Fibroblast of lung (primary cell): Measurements from ENCODE around the gene GLDN. TPM values are rescaled to one million over a fixed set of nuclear protein-coding genes. Genes with fewer than 3 reads are reported as not detected.

ENCODE experiments used
- DNase-seq, 2 donors: peaks; one replicate each; pipeline versions ENCODE4 v3.0.0 to v3.0.0-alpha.2; 2010; ENCODE audit warnings: low read depth in 2 of 2
- H2AFZ ChIP-seq: 2 replicates; pipeline ENCODE4 v1.5.1; 2012; ENCODE audit warnings: low read length, control low read depth, inconsistent platforms
- H3K27ac ChIP-seq: 2 replicates; pipeline ENCODE4 v1.5.1; 2011; ENCODE audit warnings: low read length, control low read depth; ENCODE audit not compliant: insufficient read depth
- H3K27me3 ChIP-seq: 2 replicates; pipeline ENCODE4 v1.5.1; 2011; ENCODE audit warnings: mild to moderate bottlenecking, low read length; ENCODE audit not compliant: control insufficient read depth, insufficient read depth
- H3K36me3 ChIP-seq: 2 replicates; pipeline ENCODE4 v1.5.1; 2011; ENCODE audit warnings: low read length; ENCODE audit not compliant: control insufficient read depth, insufficient read depth
- H3K4me1 ChIP-seq: 2 replicates; pipeline ENCODE4 v1.5.1; 2011; ENCODE audit warnings: low read length; ENCODE audit not compliant: control insufficient read depth, insufficient read depth; ENCODE audit errors: extremely low read depth
- H3K4me2 ChIP-seq: 2 replicates; pipeline ENCODE4 v1.5.1; 2011; ENCODE audit warnings: low read length, control low read depth; ENCODE audit not compliant: insufficient read depth; ENCODE audit errors: extremely low read depth
- H3K4me3 ChIP-seq, 4 experiments: fragments of 200-600 bp in 1 of 4; sonication (generic) in 1 of 4; replicated peaks in 1 of 4; 2 replicates each; pipeline ENCODE4 v1.5.1; 2011 to 2016; ENCODE audit warnings: low read length in 4 of 4, low read depth in 3 of 4, mild to moderate bottlenecking in 3 of 4, control low read depth in 2 of 4, inconsistent platforms in 1 of 4, mixed read lengths in 1 of 4; ENCODE audit not compliant: insufficient read depth in 1 of 4; ENCODE audit errors: control extremely low read depth in 1 of 4
- H3K79me2 ChIP-seq: 2 replicates; pipeline ENCODE4 v1.5.1; 2012; ENCODE audit warnings: mild to moderate bottlenecking, low read length, inconsistent platforms; ENCODE audit not compliant: control insufficient read depth, insufficient read depth
- H3K9ac ChIP-seq: 2 replicates; pipeline ENCODE4 v1.5.1; 2011; ENCODE audit warnings: mild to moderate bottlenecking, low read length, control low read depth; ENCODE audit not compliant: insufficient read depth
- H3K9me3 ChIP-seq: 2 replicates; pipeline ENCODE4 v1.5.1; 2012; ENCODE audit warnings: low read depth, low read length; ENCODE audit not compliant: control insufficient read depth, insufficient read depth
- H4K20me1 ChIP-seq: 2 replicates; pipeline ENCODE4 v1.5.1; 2011; ENCODE audit warnings: low read length; ENCODE audit not compliant: control insufficient read depth, insufficient read depth; ENCODE audit errors: extremely low read depth
- EZH2 ChIP-seq: IDR thresholded peaks from 2 replicates; pipeline ENCODE4 v1.5.1; 2012; ENCODE audit warnings: low read length, control low read depth, mild to moderate bottlenecking; ENCODE audit errors: missing control alignments
- polyA plus RNA-seq, 2 donors: library from polyadenylated mRNA; depleted of rRNA in 1 of 2; stranded (reverse) in 1 of 2; unstranded in 1 of 2; fragments of >200 nt; gene quantifications; 2 replicates each; pipeline ENCODE4 v1.2.1, GENCODE V29; 2011 to 2012; ENCODE audit warnings: missing spikeins in 1 of 2
- total RNA-seq: library from RNA; depleted of rRNA; stranded (reverse); fragments of >200 nt; gene quantifications from 2 replicates; pipeline ENCODE4 v1.2.1, GENCODE V29; 2014
- TF ChIP-seq, protein P1 (sequence below), 2 donors: IDR thresholded peaks in 1 of 2; conservative IDR thresholded peaks in 1 of 2; 1 replicate in 1 of 2; 2 replicates in 1 of 2; pipeline ENCODE4 v1.5.1; 2011 to 2012; ENCODE audit warnings: low read length in 2 of 2, control low read depth in 1 of 2, inconsistent platforms in 1 of 2, low read depth in 1 of 2, mild to moderate bottlenecking in 1 of 2

The GLDN gene
- total and polyA plus RNA-seq, 2 donors (not counting 1 experiment from before 2014, with no cell fraction given), result 1.8 to 50.7 TPM

- Histone ChIP-seq H3K9me3 (no peaks in the 10 kb centered on the region), H3K79me2 (no peaks in the 10 kb centered on the region), H3K36me3 (no peaks in the 10 kb centered on the region), H2AFZ (no peak overlapping the region), H3K4me3 (no peak overlapping the region), H3K27me3 (no peaks in the 10 kb centered on the region), H3K4me1 (no peaks in the 10 kb centered on the region), H3K27ac (no peak overlapping the region), H4K20me1 (no peaks in the 10 kb centered on the region), H3K9ac (no peak overlapping the region), H3K4me2 (no peak overlapping the region)
- TF ChIP-seq EZH2, result no peak
- TF ChIP-seq, protein P1, sequence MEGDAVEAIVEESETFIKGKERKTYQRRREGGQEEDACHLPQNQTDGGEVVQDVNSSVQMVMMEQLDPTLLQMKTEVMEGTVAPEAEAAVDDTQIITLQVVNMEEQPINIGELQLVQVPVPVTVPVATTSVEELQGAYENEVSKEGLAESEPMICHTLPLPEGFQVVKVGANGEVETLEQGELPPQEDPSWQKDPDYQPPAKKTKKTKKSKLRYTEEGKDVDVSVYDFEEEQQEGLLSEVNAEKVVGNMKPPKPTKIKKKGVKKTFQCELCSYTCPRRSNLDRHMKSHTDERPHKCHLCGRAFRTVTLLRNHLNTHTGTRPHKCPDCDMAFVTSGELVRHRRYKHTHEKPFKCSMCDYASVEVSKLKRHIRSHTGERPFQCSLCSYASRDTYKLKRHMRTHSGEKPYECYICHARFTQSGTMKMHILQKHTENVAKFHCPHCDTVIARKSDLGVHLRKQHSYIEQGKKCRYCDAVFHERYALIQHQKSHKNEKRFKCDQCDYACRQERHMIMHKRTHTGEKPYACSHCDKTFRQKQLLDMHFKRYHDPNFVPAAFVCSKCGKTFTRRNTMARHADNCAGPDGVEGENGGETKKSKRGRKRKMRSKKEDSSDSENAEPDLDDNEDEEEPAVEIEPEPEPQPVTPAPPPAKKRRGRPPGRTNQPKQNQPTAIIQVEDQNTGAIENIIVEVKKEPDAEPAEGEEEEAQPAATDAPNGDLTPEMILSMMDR (conservative IDR thresholded peaks at IDR 0.05 in 1 of 2, IDR thresholded peaks at IDR 0.05 in 1 of 2; ENCODE audit: low read depth in 1 of 2, low read length in 2 of 2), result no peak
- DNase-seq, result no peak
Observed at GRCh38 chr15:51350723-51351122, 9.3 kb downstream of the GLDN start.

- Histone ChIP-seq H3K4me2 (no peak overlapping the region), H3K27ac (no peak overlapping the region)
Observed at GRCh38 chr15:51353976-51354375, 12.5 kb downstream of the GLDN start.

GRCh38 chr15:51355096-51355495 lies 13.6 kb downstream of the GLDN start:
- H3K9me3 ChIP-seq, result no peaks in the 10 kb centered on the region
- no peak overlapping the region for H2AFZ ChIP-seq
- no peak overlapping the region for H3K4me2 ChIP-seq
- H3K36me3 ChIP-seq, result no peaks in the 10 kb centered on the region
- H3K27ac ChIP-seq, result no peak overlapping the region
- no peak for TF ChIP-seq EZH2
- TF ChIP-seq, protein P1 (conservative IDR thresholded peaks at IDR 0.05 in 1 of 2, IDR thresholded peaks at IDR 0.05 in 1 of 2; ENCODE audit: low read depth in 1 of 2, low read length in 2 of 2), result no peak
- no peaks in the 10 kb centered on the region for H3K4me1 ChIP-seq
- DNase-seq, result no peak
- no peaks in the 10 kb centered on the region for H4K20me1 ChIP-seq
- no peak overlapping the region for H3K9ac ChIP-seq
- H3K27me3 ChIP-seq, result no peaks in the 10 kb centered on the region
- H3K4me3 ChIP-seq, result no peak overlapping the region
- no peaks in the 10 kb centered on the region for H3K79me2 ChIP-seq

More at GRCh38 chr15:51353976-51354375, 12.5 kb downstream of the GLDN start:
- Histone ChIP-seq H3K9me3 (no peaks in the 10 kb centered on the region), H3K36me3 (no peaks in the 10 kb centered on the region), H3K27me3 (no peaks in the 10 kb centered on the region), H3K4me1 (no peaks in the 10 kb centered on the region), H3K9ac (no peak overlapping the region), H3K4me3 (no peak overlapping the region), H2AFZ (no peak overlapping the region), H3K79me2 (no peaks in the 10 kb centered on the region), H4K20me1 (no peaks in the 10 kb centered on the region)
- no peak for DNase-seq
- TF ChIP-seq, protein P1 (conservative IDR thresholded peaks at IDR 0.05 in 1 of 2, IDR thresholded peaks at IDR 0.05 in 1 of 2; ENCODE audit: low read depth in 1 of 2, low read length in 2 of 2), result no peak
- TF ChIP-seq EZH2, result no peak
